H9 (cell line): Measurements from ENCODE around the gene MAP1B. TPM values are rescaled to one million over a fixed set of nuclear protein-coding genes. Genes with fewer than 3 reads are reported as not detected.
A peak's percentile ranks its signal among the peaks of the same experiment; 100 is the strongest.

Experiments
- DNase-seq: peaks from one replicate; pipeline ENCODE4 v3.0.0-alpha.2; 2017
- H2AFZ ChIP-seq: one replicate; pipeline ENCODE4 v1.6.1; 2013; ENCODE audit warnings: mild to moderate bottlenecking, low read length, control low read depth, moderate library complexity
- H2AK5ac ChIP-seq: 2 replicates; pipeline ENCODE4 v1.6.1; 2013; ENCODE audit warnings: low read length, control low read depth, mixed read lengths; ENCODE audit not compliant: insufficient read length
- H2BK120ac ChIP-seq: one replicate; pipeline ENCODE4 v1.6.1; 2013; ENCODE audit warnings: low read depth, mild to moderate bottlenecking, low read length, control low read depth, inconsistent platforms; ENCODE audit not compliant: poor library complexity, severe bottlenecking
- H2BK12ac ChIP-seq: 2 replicates; pipeline ENCODE4 v1.6.1; 2013; ENCODE audit warnings: low read length, control low read depth, mixed read lengths, low read depth; ENCODE audit not compliant: insufficient read length
- H2BK15ac ChIP-seq: 2 replicates; pipeline ENCODE4 v1.6.1; 2013; ENCODE audit warnings: low read depth, low read length, control low read depth
- H2BK20ac ChIP-seq: one replicate; pipeline ENCODE4 v1.6.1; 2013; ENCODE audit warnings: low read depth, mild to moderate bottlenecking, low read length, control low read depth, inconsistent platforms; ENCODE audit not compliant: poor library complexity, severe bottlenecking
- H2BK5ac ChIP-seq: 2 replicates; pipeline ENCODE4 v1.6.1; 2013; ENCODE audit warnings: low read length, control low read depth, mixed read lengths; ENCODE audit not compliant: insufficient read length
- H3K14ac ChIP-seq: 2 replicates; pipeline ENCODE4 v1.6.1; 2013; ENCODE audit warnings: low read length, control low read depth; ENCODE audit not compliant: insufficient read depth
- H3K18ac ChIP-seq: 2 replicates; pipeline ENCODE4 v1.6.1; 2013; ENCODE audit warnings: low read depth, mild to moderate bottlenecking, mixed read lengths, low read length, control low read depth; ENCODE audit not compliant: insufficient read length
- H3K23ac ChIP-seq: 2 replicates; pipeline ENCODE4 v1.6.1; 2013; ENCODE audit warnings: low read length, control low read depth, mixed read lengths, low read depth; ENCODE audit not compliant: insufficient read length
- H3K23me2 ChIP-seq: 2 replicates; pipeline ENCODE4 v1.6.1; 2013; ENCODE audit warnings: low read depth, mild to moderate bottlenecking, mixed read lengths, low read length, control low read depth; ENCODE audit not compliant: insufficient read length, poor library complexity, severe bottlenecking
- H3K27ac ChIP-seq: 2 replicates; pipeline ENCODE4 v1.5.1; 2013; ENCODE audit warnings: low read length, control low read depth, mixed read lengths, low read depth; ENCODE audit not compliant: insufficient read length
- H3K27me3 ChIP-seq: 2 replicates; pipeline ENCODE4 v1.6.1; 2013; ENCODE audit warnings: low read length, control low read depth, inconsistent platforms; ENCODE audit not compliant: insufficient read depth
- H3K4ac ChIP-seq: 2 replicates; pipeline ENCODE4 v1.6.1; 2013; ENCODE audit warnings: low read depth, mild to moderate bottlenecking, control low read depth, inconsistent platforms, low read length, moderate library complexity
- H3K4me1 ChIP-seq: 2 replicates; pipeline ENCODE4 v1.6.1; 2013; ENCODE audit warnings: low read length, control low read depth, inconsistent platforms; ENCODE audit not compliant: insufficient read depth
- H3K4me2 ChIP-seq: 2 replicates; pipeline ENCODE4 v1.6.1; 2013; ENCODE audit warnings: low read length, control low read depth, mixed read lengths; ENCODE audit not compliant: insufficient read length, insufficient read depth
- H3K56ac ChIP-seq: 2 replicates; pipeline ENCODE4 v1.6.1; 2013; ENCODE audit warnings: low read depth, mild to moderate bottlenecking, mixed read lengths, low read length, control low read depth; ENCODE audit not compliant: insufficient read length
- H3K79me1 ChIP-seq: 2 replicates; pipeline ENCODE4 v1.6.1; 2013; ENCODE audit warnings: low read depth, mild to moderate bottlenecking, moderate library complexity, low read length, control low read depth, inconsistent platforms; ENCODE audit not compliant: insufficient read depth, poor library complexity, severe bottlenecking
- H3K79me2 ChIP-seq: 2 replicates; pipeline ENCODE4 v1.6.1; 2013; ENCODE audit warnings: low read length, control low read depth, inconsistent platforms; ENCODE audit not compliant: insufficient read depth
- H3K9ac ChIP-seq: 2 replicates; pipeline ENCODE4 v1.6.1; 2013; ENCODE audit warnings: low read length, control low read depth, mixed read lengths; ENCODE audit not compliant: insufficient read length; ENCODE audit errors: extremely low read depth
- H3K9me3 ChIP-seq: one replicate; pipeline ENCODE4 v1.6.1; 2013; ENCODE audit warnings: low read depth, low read length, inconsistent platforms; ENCODE audit not compliant: control insufficient read depth
- H3T11ph ChIP-seq: one replicate; pipeline ENCODE4 v1.6.1; 2013; ENCODE audit warnings: mild to moderate bottlenecking, low read length, control low read depth, inconsistent platforms
- H4K20me1 ChIP-seq: one replicate; pipeline ENCODE4 v1.6.1; 2013; ENCODE audit not compliant: control insufficient read depth, insufficient read length, insufficient read depth
- H4K5ac ChIP-seq: 2 replicates; pipeline ENCODE4 v1.6.1; 2013; ENCODE audit warnings: low read depth, mild to moderate bottlenecking, mixed read lengths, low read length, control low read depth; ENCODE audit not compliant: insufficient read length
- H4K8ac ChIP-seq: replicated peaks from 2 replicates; pipeline ENCODE4 v1.6.1; 2013; ENCODE audit warnings: low read length, control low read depth, mixed read lengths, low read depth; ENCODE audit not compliant: insufficient read length
- H4K91ac ChIP-seq: 2 replicates; pipeline ENCODE4 v1.6.1; 2013; ENCODE audit warnings: low read depth, mild to moderate bottlenecking, moderate library complexity, mixed read lengths, low read length, control low read depth; ENCODE audit not compliant: insufficient read length
- H3K27ac Mint-ChIP-seq, 3 experiments: 2 replicates in 2 of 3; 3 replicates in 1 of 3; pipeline ENCODE4 v1.8.0; 2020 to 2021; ENCODE audit warnings: mixed read lengths in 3 of 3, mild to moderate bottlenecking in 1 of 3, moderate library complexity in 1 of 3
- H3K27me3 Mint-ChIP-seq: 2 replicates; pipeline ENCODE4 v1.8.0; 2021; ENCODE audit warnings: low read depth, mild to moderate bottlenecking, moderate library complexity, mixed read lengths
- H3K36me3 Mint-ChIP-seq, 3 experiments: 2 replicates in 2 of 3; 3 replicates in 1 of 3; pipeline ENCODE4 v1.8.0; 2020 to 2021; ENCODE audit warnings: low read depth in 3 of 3, mixed read lengths in 3 of 3; ENCODE audit not compliant: insufficient read depth in 1 of 3
- H3K4me1 Mint-ChIP-seq, 2 experiments: 2 replicates each; pipeline ENCODE4 v1.8.0; 2020; ENCODE audit warnings: mixed read lengths in 2 of 2
- H3K4me3 Mint-ChIP-seq, 2 experiments: 2 replicates in 1 of 2; 3 replicates in 1 of 2; pipeline ENCODE4 v1.8.0; 2020 to 2021; ENCODE audit warnings: mild to moderate bottlenecking in 2 of 2, mixed read lengths in 2 of 2, moderate library complexity in 1 of 2
- H3K9me3 Mint-ChIP-seq, 2 experiments: 2 replicates in 1 of 2; 3 replicates in 1 of 2; pipeline ENCODE4 v1.8.0; 2020; ENCODE audit warnings: mild to moderate bottlenecking in 2 of 2, mixed read lengths in 2 of 2, moderate library complexity in 1 of 2
- CTCF ChIP-seq: fragments of 200-600 bp; sonication (generic); conservative IDR thresholded peaks from 3 replicates; pipeline ENCODE4 v1.8.0; 2021; ENCODE audit warnings: antibody characterized with exemption, mild to moderate bottlenecking
- WGBS: extraction: QIAGEN DNeasy Blood & Tissue Kit; methylation state at CpG from one replicate; pipeline ENCODE4 v1.1.7; 2013; ENCODE audit warnings: missing lambda C conversion rate, low lambda C conversion rate, mixed read lengths; ENCODE audit not compliant: insufficient read length; ENCODE audit errors: extremely low coverage; 5-methylcytosine and 5-hydroxymethylcytosine counted together
- total RNA-seq: library from RNA; stranded (reverse); gene quantifications from 2 replicates; pipeline ENCODE4 v1.2.1, GENCODE V29; 2021

Gene MAP1B
- total RNA-seq, 1 experiment from 2014 or later = 67.5 TPM

GRCh38 chr5:72242796-72243475 lies 135.7 kb downstream of the MAP1B start:
- Histone ChIP-seq H3T11ph (no peak overlapping the region), H3K79me2 (no peaks in the 10 kb centered on the region), H2BK5ac (no peak overlapping the region), H3K9me3 (no peaks in the 10 kb centered on the region), H3K23ac (no peak overlapping the region), H2BK12ac (no peak overlapping the region), H4K8ac (no peak overlapping the region), H3K56ac (no peak overlapping the region), H3K4ac (no peak overlapping the region), H2BK120ac (no peak overlapping the region), H2BK15ac (no peak overlapping the region), H2AK5ac (no peak overlapping the region), H4K91ac (no peak overlapping the region), H2AFZ (no peak overlapping the region), H3K18ac (no peak overlapping the region), H3K27me3 (no peaks in the 10 kb centered on the region), H3K4me2 (no peak overlapping the region), H4K5ac (no peak overlapping the region), H3K9ac (no peak overlapping the region), H3K27ac (no peak overlapping the region), H3K4me1 (peaks cover 8% of the 10 kb centered on the region; the same call in 1 of the 2 replicates), H3K79me1 (no peaks in the 10 kb centered on the region), H2BK20ac (no peak overlapping the region), H4K20me1 (no peaks in the 10 kb centered on the region), H3K14ac (no peak overlapping the region), H3K23me2 (no peaks in the 10 kb centered on the region)
- TF ChIP-seq CTCF = no peak
- DNase-seq = no peak
- no peaks in the 10 kb centered on the region for H3K9me3 Mint-ChIP-seq
- WGBS = no CpG with 5 or more reads among the region's 7 CpGs
- H3K27ac Mint-ChIP-seq = peak overlapping the region; percentile 65 to 88 (median 82); a peak in 5 of 7 replicates
- no peaks in the 10 kb centered on the region for H3K27me3 Mint-ChIP-seq
- H3K36me3 Mint-ChIP-seq = no peaks in the 10 kb centered on the region
- no peak overlapping the region; a peak in 1 of 5 replicates for H3K4me3 Mint-ChIP-seq
- peaks cover 57 to 74% of the 10 kb centered on the region in 2 experiments for H3K4me1 Mint-ChIP-seq
